Mesenchymal stem cell (in vitro differentiated cells and primary cell): ENCODE measurements around the gene ANXA5.
A peak's percentile ranks its signal among the peaks of the same experiment; 100 is the strongest.
"Not testable (repeated sequence)": the region's sequence is repeated elsewhere in the genome, so short reads cannot be mapped to it uniquely, and the experiment has no call there.

ENCODE experiments used
- DNase-seq: peaks from one replicate; pipeline ENCODE4 v3.0.0-alpha.2; 2013
- H2AFZ ChIP-seq: one replicate; pipeline ENCODE4 v1.6.1; 2013; ENCODE audit warnings: low read depth, mild to moderate bottlenecking, control low read depth, inconsistent platforms, low read length, moderate library complexity
- H2AK5ac ChIP-seq: 2 replicates; pipeline ENCODE4 v1.6.1; 2013; ENCODE audit warnings: low read length, moderate library complexity, mild to moderate bottlenecking, inconsistent platforms; ENCODE audit not compliant: severe bottlenecking
- H2BK120ac ChIP-seq: one replicate; pipeline ENCODE4 v1.6.1; 2013; ENCODE audit warnings: low read depth, mild to moderate bottlenecking, inconsistent platforms, low read length, moderate library complexity
- H2BK12ac ChIP-seq, 2 experiments: one replicate each; pipeline ENCODE4 v1.6.1; 2013; ENCODE audit warnings: inconsistent platforms in 2 of 2, low read length in 2 of 2, mild to moderate bottlenecking in 2 of 2, moderate library complexity in 2 of 2, control low read depth in 1 of 2
- H2BK15ac ChIP-seq: one replicate; pipeline ENCODE4 v1.6.1; 2013; ENCODE audit warnings: mild to moderate bottlenecking, low read depth, inconsistent platforms; ENCODE audit not compliant: poor library complexity, severe bottlenecking
- H2BK5ac ChIP-seq: 2 replicates; pipeline ENCODE4 v1.6.1; 2013; ENCODE audit warnings: low read depth, mild to moderate bottlenecking, low read length, control low read depth, inconsistent platforms; ENCODE audit not compliant: poor library complexity, severe bottlenecking
- H3K14ac ChIP-seq, 2 experiments: one replicate each; pipeline ENCODE4 v1.6.1; 2013; ENCODE audit warnings: inconsistent platforms in 2 of 2, low read length in 2 of 2, control low read depth in 1 of 2, mild to moderate bottlenecking in 1 of 2, moderate library complexity in 1 of 2
- H3K18ac ChIP-seq, 2 experiments: one replicate each; pipeline ENCODE4 v1.6.1; 2013; ENCODE audit warnings: inconsistent platforms in 2 of 2, low read length in 2 of 2, control low read depth in 1 of 2, low read depth in 1 of 2, mild to moderate bottlenecking in 1 of 2
- H3K23ac ChIP-seq, 2 experiments: one replicate each; pipeline ENCODE4 v1.6.1; 2013; ENCODE audit warnings: inconsistent platforms in 2 of 2, low read length in 2 of 2, mild to moderate bottlenecking in 2 of 2, moderate library complexity in 2 of 2, control low read depth in 1 of 2
- H3K27ac ChIP-seq: 2 replicates; pipeline ENCODE4 v1.5.1; 2013; ENCODE audit warnings: mild to moderate bottlenecking, moderate library complexity, low read length, control low read depth, inconsistent platforms; ENCODE audit not compliant: poor library complexity, severe bottlenecking
- H3K27me3 ChIP-seq, 2 experiments: 2 replicates each; pipeline versions ENCODE4 v1.6.1 to v1.7.0; 2013; ENCODE audit warnings: low read length in 2 of 2, mild to moderate bottlenecking in 2 of 2, moderate library complexity in 2 of 2, control low read depth in 1 of 2, inconsistent platforms in 1 of 2; ENCODE audit not compliant: control insufficient read depth in 1 of 2, insufficient read depth in 1 of 2
- H3K36me3 ChIP-seq, 2 experiments: 2 replicates each; pipeline versions ENCODE4 v1.6.1 to v1.7.0; 2013; ENCODE audit warnings: low read length in 2 of 2, control low read depth in 1 of 2, inconsistent platforms in 1 of 2, low read depth in 1 of 2, mild to moderate bottlenecking in 1 of 2; ENCODE audit not compliant: insufficient read depth in 2 of 2, control insufficient read depth in 1 of 2
- H3K4ac ChIP-seq, 2 experiments: one replicate each; pipeline ENCODE4 v1.6.1; 2013; ENCODE audit warnings: inconsistent platforms in 2 of 2, low read length in 2 of 2, mild to moderate bottlenecking in 2 of 2, moderate library complexity in 2 of 2, control low read depth in 1 of 2, low read depth in 1 of 2
- H3K4me1 ChIP-seq: 2 replicates; pipeline ENCODE4 v1.6.1; 2013; ENCODE audit warnings: low read depth, low read length, control low read depth; ENCODE audit not compliant: control insufficient read depth, insufficient read depth
- H3K4me2 ChIP-seq: 2 replicates; pipeline ENCODE4 v1.6.1; 2013; ENCODE audit warnings: low read length, mild to moderate bottlenecking, inconsistent platforms; ENCODE audit not compliant: poor library complexity, severe bottlenecking
- H3K4me3 ChIP-seq, 2 experiments: 2 replicates each; pipeline versions ENCODE4 v1.5.1 to v1.7.0; 2013; ENCODE audit warnings: low read length in 2 of 2, mild to moderate bottlenecking in 2 of 2, control low read depth in 1 of 2, low read depth in 1 of 2; ENCODE audit not compliant: insufficient read depth in 1 of 2
- H3K79me1 ChIP-seq: replicated peaks from 2 replicates; pipeline ENCODE4 v1.6.1; 2013; ENCODE audit warnings: mild to moderate bottlenecking, control low read depth, low read length, inconsistent platforms; ENCODE audit not compliant: poor library complexity, severe bottlenecking
- H3K9ac ChIP-seq: 2 replicates; pipeline ENCODE4 v1.7.0; 2013; ENCODE audit warnings: mild to moderate bottlenecking, low read length, moderate library complexity
- H3K9me3 ChIP-seq: 2 replicates; pipeline ENCODE4 v1.7.0; 2013; ENCODE audit warnings: mild to moderate bottlenecking, low read length; ENCODE audit not compliant: control insufficient read depth
- H4K8ac ChIP-seq: one replicate; pipeline ENCODE4 v1.6.1; 2013; ENCODE audit warnings: inconsistent platforms, mild to moderate bottlenecking, low read length, moderate library complexity
- H4K91ac ChIP-seq: one replicate; pipeline ENCODE4 v1.6.1; 2013; ENCODE audit warnings: mild to moderate bottlenecking, low read length, inconsistent platforms
- WGBS: methylation state at CpG from one replicate; pipeline ENCODE4 v1.1.7; 2013; ENCODE audit warnings: mixed read lengths; 5-methylcytosine and 5-hydroxymethylcytosine counted together

Gene ANXA5

GRCh38 chr4:121665371-121665770 lies 31.4 kb downstream of the ANXA5 start:
- no peak overlapping the region for H2BK15ac ChIP-seq
- no peak overlapping the region for H2AK5ac ChIP-seq
- H2AFZ ChIP-seq, result no peak overlapping the region
- no peak overlapping the region for H3K18ac ChIP-seq
- H3K14ac ChIP-seq, result no peak overlapping the region
- H3K4me1 ChIP-seq, result peaks cover 1% of the 10 kb centered on the region
- no peak for DNase-seq
- H2BK120ac ChIP-seq, result no peak overlapping the region
- no peaks in the 10 kb centered on the region for H3K9me3 ChIP-seq
- H3K79me1 ChIP-seq, result no peaks in the 10 kb centered on the region
- H2BK5ac ChIP-seq, result no peak overlapping the region
- H3K23ac ChIP-seq, result no peak overlapping the region
- no peaks in the 10 kb centered on the region for H3K27me3 ChIP-seq
- no peak overlapping the region for H3K27ac ChIP-seq
- no peak overlapping the region for H3K4me3 ChIP-seq
- H3K9ac ChIP-seq, result no peak overlapping the region
- no peak overlapping the region for H3K4ac ChIP-seq
- WGBS, result 56% methylated on average over 2 of the region's 3 CpGs
- no peak overlapping the region for H3K4me2 ChIP-seq
- H3K36me3 ChIP-seq, result peaks cover 7 to 60% of the 10 kb centered on the region in 2 experiments
- H2BK12ac ChIP-seq, result no peak overlapping the region
- no peak overlapping the region for H4K8ac ChIP-seq
- H4K91ac ChIP-seq, result no peak overlapping the region

DNA sequence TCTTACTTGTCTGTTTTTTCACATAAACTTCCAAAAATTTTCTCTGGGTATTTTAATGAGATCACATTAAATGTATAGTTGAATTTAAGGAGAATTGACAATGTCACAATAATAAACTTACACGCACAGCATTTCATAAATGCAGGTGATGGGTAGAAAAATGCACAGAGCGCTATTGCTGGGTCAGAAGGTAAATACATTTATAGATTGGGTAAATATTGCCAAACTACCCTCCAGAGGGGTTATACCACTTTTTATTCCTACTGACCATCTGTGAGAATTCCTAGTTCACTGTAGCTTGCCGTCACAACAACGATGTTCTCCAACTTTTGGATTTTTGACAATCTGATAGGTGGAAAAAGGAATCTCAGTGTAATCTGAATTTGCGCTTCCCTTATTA lies 34.6 kb downstream of the ANXA5 start:
- Histone ChIP-seq H3K27me3 (no peaks in the 10 kb centered on the region), H3K36me3 (peaks cover 7 to 38% of the 10 kb centered on the region in 2 experiments), H3K27ac (no peak overlapping the region), H4K91ac (no peak overlapping the region), H3K4ac (no peak overlapping the region), H2BK12ac (no peak overlapping the region), H3K14ac (no peak overlapping the region), H3K18ac (no peak overlapping the region), H2AK5ac (no peak overlapping the region), H3K4me2 (no peak overlapping the region), H3K4me1 (no peaks in the 10 kb centered on the region), H3K79me1 (no peaks in the 10 kb centered on the region), H3K23ac (no peak overlapping the region), H2BK120ac (no peak overlapping the region), H2BK5ac (no peak overlapping the region), H3K9me3 (no peaks in the 10 kb centered on the region), H2BK15ac (no peak overlapping the region), H3K9ac (no peak overlapping the region), H3K4me3 (no peak overlapping the region), H2AFZ (no peak overlapping the region), H4K8ac (no peak overlapping the region)
- DNase-seq, result no peak
- no CpG with 5 or more reads among the region's 5 CpGs for WGBS

DNA sequence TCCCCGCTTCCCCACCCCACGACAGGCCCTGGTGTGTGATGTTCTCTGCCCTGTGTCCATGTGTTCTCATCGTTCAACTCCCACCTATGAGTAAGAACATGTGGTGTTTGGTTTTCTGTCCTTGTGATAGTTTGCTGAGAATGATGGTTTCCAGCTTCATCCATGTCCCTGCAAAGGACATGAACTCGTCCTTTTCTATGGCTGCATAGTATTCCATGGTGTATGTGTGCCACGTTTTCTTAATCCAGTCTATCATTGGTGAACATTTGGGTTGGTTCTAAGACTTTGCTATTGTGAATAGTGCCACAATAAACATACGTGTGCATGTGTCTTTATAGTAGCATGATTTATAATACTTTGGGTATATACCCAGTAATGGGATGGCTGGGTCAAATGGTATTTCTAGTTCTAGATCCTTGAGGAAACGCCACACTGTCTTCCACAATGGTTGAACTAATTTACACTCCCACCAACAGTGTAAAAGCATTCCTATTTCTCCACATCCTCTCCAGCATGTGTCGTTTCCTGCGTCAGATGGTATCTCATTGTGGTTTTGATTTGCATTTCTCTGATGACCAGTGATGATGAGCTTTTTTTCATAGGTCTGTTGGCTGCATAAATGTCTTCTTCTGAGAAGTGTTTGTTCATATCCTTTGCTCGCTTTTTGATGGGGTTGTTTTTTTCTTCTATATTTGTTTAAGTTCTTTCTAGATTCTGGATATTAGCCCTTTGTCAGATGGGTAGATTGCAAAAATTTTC lies 36.4 kb downstream of the ANXA5 start:
- H3K79me1 ChIP-seq, H3K9me3 ChIP-seq, H2AFZ ChIP-seq, H4K8ac ChIP-seq, H4K91ac ChIP-seq, H2AK5ac ChIP-seq, H3K23ac ChIP-seq, H2BK12ac ChIP-seq, H3K18ac ChIP-seq, H3K9ac ChIP-seq, H2BK15ac ChIP-seq, H2BK5ac ChIP-seq, H3K4me3 ChIP-seq, H3K4me2 ChIP-seq, H3K14ac ChIP-seq, H3K4me1 ChIP-seq, H3K27me3 ChIP-seq, H3K27ac ChIP-seq, H2BK120ac ChIP-seq, H3K4ac ChIP-seq: not testable (repeated sequence)
- 90% methylated on average over 8 of the region's 10 CpGs for WGBS
- peak; percentile 22 for DNase-seq
- peaks cover 4 to 22% of the 10 kb centered on the region in 2 experiments for H3K36me3 ChIP-seq

DNA sequence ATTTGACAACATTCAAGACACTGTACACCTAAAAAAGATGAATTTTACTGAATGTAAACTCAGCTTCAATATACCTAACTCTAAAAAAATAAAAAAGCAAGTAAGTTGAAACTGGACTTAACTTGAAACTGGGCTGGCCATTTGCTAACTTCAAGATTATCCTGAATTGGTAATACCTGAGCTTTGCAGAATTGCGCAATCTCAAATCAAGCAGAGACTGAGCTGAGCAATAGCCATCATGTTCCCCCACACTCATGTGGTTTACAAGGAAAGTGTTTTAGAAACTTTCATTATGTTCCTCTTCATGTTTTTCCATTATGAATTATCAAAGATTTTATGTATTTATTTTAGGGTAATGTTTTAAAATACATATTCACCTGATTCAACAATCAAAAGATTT lies 38.7 kb downstream of the ANXA5 start:
- H2AFZ ChIP-seq, result no peak overlapping the region
- no peaks in the 10 kb centered on the region for H3K9me3 ChIP-seq
- H3K79me1 ChIP-seq, result no peaks in the 10 kb centered on the region
- H2BK12ac ChIP-seq, result no peak overlapping the region
- no peak overlapping the region for H3K4me2 ChIP-seq
- H3K23ac ChIP-seq, result no peak overlapping the region
- no peak overlapping the region for H3K4ac ChIP-seq
- no peak overlapping the region for H4K8ac ChIP-seq
- H2BK15ac ChIP-seq, result no peak overlapping the region
- no peaks in the 10 kb centered on the region for H3K4me1 ChIP-seq
- no peak overlapping the region for H3K4me3 ChIP-seq
- H4K91ac ChIP-seq, result no peak overlapping the region
- H3K36me3 ChIP-seq, result peaks cover 4 to 8% of the 10 kb centered on the region in 2 experiments
- DNase-seq, result no peak
- H3K27ac ChIP-seq, result no peak overlapping the region
- H3K18ac ChIP-seq, result no peak overlapping the region
- H2BK120ac ChIP-seq, result no peak overlapping the region
- no peak overlapping the region for H3K9ac ChIP-seq
- H3K14ac ChIP-seq, result no peak overlapping the region
- no peak overlapping the region for H2BK5ac ChIP-seq
- WGBS, result 100% methylated on average over 1 of the region's 1 CpG
- no peak overlapping the region for H2AK5ac ChIP-seq
- H3K27me3 ChIP-seq, result no peaks in the 10 kb centered on the region
